PC-3 (cell line): Measurements from ENCODE around the gene DBNL.

ENCODE experiments used
- EZH2 ChIP-seq: fragments of 300-600 bp; sonication (generic); IDR thresholded peaks from one replicate; pipeline ENCODE4 v1.6.1; 2017; ENCODE audit warnings: antibody characterized with exemption, mild to moderate bottlenecking, low read length; ENCODE audit not compliant: unreplicated experiment
- TF ChIP-seq, protein P1 (sequence below): fragments of 300-600 bp; sonication (generic); conservative IDR thresholded peaks from 2 replicates; pipeline ENCODE4 v1.5.1; 2017; ENCODE audit warnings: antibody characterized with exemption, low read depth, mild to moderate bottlenecking, low read length

DNA sequence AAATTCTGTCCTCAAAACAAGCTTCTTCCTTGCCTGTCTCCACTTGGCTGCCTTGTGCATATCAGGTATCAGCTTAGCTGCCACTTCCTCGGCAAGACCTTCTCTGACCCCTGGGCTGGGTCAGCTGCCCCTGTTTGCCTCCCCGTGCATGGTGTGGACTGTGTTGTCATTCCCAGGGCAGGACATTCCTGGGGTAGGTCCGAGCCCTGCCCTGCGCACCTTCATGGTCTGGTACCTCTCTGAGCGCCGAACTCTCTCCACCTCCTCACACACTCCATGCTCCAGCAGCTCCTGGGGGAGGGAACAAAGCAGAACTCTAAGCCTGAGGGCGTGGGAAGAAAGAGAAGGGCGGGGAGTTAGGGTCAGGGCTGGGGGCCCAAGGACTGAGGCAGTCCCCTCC is 34.0 kb downstream of the DBNL start:
- no peak for TF ChIP-seq EZH2
- TF ChIP-seq, protein P1, sequence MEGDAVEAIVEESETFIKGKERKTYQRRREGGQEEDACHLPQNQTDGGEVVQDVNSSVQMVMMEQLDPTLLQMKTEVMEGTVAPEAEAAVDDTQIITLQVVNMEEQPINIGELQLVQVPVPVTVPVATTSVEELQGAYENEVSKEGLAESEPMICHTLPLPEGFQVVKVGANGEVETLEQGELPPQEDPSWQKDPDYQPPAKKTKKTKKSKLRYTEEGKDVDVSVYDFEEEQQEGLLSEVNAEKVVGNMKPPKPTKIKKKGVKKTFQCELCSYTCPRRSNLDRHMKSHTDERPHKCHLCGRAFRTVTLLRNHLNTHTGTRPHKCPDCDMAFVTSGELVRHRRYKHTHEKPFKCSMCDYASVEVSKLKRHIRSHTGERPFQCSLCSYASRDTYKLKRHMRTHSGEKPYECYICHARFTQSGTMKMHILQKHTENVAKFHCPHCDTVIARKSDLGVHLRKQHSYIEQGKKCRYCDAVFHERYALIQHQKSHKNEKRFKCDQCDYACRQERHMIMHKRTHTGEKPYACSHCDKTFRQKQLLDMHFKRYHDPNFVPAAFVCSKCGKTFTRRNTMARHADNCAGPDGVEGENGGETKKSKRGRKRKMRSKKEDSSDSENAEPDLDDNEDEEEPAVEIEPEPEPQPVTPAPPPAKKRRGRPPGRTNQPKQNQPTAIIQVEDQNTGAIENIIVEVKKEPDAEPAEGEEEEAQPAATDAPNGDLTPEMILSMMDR: no peak
